ENCODE measurements around the gene TRPV2.
A peak's percentile ranks its signal among the peaks of the same experiment; 100 is the strongest.

The TRPV2 gene

DNA sequence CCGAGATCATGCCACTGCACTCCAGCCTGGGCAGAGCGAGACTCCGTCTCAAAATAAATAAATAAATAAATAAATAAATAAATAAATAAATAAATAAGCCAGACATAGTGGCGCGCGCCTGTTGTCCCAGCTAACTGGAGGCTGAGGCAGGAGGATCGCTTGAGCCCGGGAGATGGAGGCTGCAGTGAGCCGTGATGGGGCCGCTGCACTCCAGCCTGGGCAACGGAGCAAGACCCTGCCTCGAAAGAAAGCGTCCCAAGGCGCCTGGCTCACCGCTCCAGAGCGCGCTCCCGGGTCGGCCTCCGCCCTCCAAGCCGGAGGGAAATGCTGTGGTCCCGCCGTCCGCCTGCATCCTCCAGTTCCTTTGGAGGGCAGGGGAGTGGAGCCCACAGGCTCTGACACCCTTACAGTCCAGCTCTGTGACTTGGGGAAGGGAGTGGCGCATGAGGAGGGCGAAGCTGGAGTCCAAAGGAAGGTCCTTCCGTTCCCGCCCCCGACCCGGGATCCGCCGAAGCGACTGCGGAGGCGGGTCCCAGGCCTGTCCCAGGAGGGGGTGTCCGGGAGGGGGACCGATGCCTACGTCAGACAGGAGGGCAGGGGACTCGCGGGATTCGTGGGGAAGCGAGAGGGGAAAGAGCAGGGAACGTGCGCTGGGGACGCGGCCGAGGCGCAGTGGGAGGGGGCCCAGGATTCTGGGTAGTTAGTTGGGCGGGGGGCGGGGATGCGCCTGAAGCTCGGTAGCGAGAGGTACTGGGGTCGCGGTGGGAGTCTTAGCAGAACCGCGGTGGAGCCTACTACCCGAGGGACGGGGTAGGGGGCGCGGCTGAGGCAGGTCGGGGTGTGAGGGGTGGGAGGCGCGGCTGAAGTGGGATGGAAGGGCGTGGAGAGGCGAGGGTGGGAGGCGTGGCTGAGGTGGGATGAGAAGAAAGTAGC, 8.4 kb upstream of the TRPV2 start:
- DNase-seq (ENCODE audit: low spot score), result no peak

DNA sequence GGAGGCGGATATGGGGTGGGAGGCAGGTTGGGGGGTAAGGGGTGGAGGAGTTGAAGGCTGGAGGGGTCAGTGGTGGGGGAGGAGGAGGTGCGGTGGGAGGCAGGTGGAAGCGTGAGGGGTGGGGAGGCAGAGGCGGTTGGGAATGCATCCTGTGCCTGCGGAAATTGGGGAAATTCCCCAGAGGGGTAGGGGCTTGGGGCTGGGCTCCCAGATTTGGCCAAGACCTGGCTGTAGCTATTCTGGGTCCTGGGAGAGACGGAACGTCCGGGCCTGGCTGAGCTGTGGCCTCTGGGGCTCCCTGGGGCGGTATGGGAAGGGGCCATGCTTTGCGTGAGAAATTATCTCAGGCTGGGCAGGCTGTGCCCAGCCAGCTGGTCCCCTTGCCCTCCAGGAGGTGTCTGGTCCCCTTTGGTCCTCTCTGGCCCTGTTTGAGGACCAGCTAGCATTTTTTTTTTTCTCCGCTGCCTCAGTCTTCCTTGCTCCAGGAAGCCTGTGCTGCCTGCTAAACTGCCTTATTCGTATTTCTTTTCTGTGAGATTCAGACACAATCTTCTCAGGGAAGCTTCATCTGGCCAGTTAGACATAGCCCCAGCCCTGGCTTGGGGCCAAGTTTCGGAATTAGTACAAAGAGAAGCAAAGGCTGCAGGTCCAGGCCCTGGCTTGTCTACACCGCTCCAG, 7.3 kb upstream of the TRPV2 start:
- no peak for DNase-seq (ENCODE audit: low spot score)

DNA sequence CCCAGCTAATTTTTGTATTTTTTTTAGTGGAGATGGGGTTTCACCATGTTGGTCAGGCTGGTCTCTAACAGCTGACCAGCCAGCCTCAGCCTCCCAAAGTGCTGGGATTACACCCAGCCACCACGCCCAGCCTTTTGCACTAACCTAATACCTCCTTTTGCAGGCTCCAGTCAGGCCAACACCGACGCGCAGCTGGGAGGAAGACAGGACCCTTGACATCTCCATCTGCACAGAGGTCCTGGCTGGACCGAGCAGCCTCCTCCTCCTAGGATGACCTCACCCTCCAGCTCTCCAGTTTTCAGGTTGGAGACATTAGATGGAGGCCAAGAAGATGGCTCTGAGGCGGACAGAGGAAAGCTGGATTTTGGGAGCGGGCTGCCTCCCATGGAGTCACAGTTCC, 2.0 kb downstream of the TRPV2 start:
- DNase-seq (ENCODE audit: low spot score), result no peak

DNA sequence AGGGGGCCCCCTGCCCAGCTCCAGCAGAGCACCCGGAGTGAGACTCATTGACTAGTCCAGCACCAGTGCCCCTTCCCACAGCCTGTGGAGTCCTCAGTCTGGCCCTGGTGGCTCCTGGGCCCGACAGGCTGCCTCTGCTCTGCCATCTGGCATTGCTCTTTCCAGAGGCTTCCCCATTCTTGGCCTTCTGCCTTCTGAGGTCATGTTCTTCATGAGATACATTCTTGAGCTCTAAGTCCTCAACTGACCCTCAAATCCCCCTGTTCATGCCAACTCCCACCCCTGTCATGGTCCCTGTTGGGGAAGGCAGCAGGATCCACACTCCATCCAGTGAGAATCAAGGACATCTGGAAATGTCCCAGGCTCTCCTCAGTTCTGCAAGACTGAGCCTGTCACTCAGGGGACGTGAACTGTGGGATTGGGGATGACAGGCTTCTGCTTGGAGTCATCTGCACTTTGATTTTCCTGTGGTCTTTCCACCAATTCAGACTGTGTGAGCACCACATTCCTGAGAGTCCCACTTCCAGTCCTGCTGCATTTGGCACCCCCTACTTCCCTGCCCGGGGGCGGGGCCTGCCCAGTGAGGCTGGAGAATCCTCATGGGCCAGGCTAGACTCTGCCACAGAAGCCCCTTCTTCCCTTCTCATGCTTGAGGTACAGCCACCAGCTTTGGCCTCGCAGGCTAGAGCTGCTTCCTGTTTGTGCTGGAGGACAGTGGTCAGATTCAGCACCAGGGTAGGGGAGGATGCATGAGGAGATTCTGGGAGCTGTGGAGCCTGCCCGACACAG, 2.7 kb downstream of the TRPV2 start:
- DNase-seq (ENCODE audit: low spot score), result no peak

DNA sequence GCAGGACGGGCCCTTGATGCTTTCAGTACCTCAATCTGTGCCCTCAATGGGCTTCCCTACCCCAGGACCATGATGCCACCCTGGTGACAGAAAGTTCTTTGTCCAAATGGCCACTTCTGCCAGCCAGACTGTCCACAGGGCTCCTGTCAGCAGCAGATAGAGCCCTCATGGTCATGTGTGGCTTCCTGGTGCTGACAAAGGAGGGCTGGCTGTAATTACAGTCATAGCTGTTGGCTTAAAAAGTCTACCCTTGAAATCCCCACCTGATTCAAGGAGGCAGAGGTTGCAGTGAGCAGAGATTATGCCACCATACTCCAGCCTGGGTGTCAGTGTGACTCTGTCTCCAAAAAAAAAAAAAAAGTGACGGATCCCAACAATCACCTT, 3.3 kb downstream of the TRPV2 start:
- no peak for DNase-seq (ENCODE audit: low spot score)

DNA sequence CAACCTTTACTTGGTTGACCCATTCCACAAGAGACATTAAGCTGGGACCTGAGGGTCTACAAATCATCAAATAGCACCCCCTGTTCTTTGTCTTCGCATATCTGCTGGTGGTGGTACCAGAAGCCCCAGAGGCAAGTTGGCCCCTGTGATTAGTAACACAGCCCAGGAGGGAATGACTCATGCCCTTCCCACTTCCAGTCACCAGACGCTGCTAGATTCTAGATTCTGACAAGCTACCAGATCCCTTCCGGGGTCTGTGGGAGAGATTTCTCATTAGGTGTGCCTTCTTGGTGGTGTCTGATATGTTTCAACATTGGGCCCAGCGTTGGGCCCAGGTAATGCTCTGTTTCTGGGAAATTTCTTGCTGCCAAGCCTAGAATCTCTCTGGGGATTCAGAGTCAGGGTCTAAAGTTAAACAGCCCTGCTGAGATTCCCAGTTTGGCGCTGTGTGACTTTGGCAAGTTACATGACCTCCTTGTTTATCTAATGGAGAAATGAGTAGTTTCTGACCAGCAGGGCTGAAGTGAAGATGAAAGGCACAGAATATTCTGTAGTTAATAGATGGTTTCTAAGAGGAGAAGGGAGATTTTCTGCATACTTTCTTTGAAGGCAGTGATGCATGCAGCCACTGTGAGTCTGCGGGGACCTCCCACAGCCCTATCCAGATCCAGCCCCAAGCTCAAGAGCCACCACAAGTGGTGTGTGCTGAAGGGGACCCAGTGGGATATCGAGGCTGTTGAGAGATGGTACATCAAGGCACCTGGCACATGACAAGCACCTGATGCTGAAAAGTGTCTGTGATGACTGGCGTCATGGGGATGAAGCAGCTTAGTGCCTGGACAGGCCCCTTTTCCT, 3.9 kb downstream of the TRPV2 start:
- peak; percentile 51 for DNase-seq (ENCODE audit: low spot score)

DNA sequence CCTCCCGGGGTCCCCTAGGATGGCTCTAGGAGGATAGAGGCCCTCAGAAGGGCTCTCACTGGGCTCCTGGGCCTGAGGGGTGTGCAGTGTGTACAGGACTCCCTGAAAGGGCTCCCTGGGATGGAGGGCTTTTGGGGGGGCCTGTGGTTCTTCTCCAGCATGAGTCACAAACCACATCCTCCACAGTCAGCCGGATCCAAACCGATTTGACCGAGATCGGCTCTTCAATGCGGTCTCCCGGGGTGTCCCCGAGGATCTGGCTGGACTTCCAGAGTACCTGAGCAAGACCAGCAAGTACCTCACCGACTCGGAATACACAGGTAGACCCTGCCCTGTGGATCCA, 4.5 kb downstream of the TRPV2 start:
- DNase-seq (ENCODE audit: low spot score), result peak; percentile 41

DNA sequence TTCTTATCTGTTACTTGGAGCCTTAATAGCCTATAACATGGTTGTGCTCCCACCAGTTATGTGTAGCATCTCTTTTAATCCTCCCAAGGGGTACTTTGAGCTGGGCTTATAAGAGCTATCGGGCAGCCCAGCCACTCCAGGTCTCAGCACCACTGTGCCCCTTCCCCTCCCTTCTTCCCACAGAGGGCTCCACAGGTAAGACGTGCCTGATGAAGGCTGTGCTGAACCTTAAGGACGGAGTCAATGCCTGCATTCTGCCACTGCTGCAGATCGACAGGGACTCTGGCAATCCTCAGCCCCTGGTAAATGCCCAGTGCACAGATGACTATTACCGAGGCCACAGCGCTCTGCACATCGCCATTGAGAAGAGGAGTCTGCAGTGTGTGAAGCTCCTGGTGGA, 7.0 kb downstream of the TRPV2 start:
- no peak for DNase-seq (ENCODE audit: low spot score)

DNA sequence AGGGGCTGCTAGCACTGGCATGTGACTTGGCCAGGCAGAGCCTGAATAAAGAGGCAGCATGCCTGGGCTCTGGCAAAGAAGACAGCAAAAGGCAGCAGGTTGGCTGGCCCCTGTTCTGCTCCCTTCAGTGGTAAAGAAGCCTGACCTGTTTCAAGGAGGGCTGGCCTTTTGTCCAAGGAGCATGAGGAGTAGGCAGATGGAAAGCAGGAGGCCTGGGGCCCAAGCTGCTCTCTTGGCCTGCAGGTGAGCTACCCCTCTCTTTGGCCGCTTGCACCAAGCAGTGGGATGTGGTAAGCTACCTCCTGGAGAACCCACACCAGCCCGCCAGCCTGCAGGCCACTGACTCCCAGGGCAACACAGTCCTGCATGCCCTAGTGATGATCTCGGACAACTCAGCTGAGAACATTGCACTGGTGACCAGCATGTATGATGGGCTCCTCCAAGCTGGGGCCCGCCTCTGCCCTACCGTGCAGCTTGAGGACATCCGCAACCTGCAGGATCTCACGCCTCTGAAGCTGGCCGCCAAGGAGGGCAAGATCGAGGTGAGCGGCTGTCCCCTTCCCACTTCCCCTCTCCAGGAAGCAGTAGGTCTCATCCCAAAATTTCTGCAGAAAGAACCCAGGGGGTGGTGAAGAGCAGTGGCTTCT, 8.0 kb downstream of the TRPV2 start:
- no peak for DNase-seq (ENCODE audit: low spot score)

DNA sequence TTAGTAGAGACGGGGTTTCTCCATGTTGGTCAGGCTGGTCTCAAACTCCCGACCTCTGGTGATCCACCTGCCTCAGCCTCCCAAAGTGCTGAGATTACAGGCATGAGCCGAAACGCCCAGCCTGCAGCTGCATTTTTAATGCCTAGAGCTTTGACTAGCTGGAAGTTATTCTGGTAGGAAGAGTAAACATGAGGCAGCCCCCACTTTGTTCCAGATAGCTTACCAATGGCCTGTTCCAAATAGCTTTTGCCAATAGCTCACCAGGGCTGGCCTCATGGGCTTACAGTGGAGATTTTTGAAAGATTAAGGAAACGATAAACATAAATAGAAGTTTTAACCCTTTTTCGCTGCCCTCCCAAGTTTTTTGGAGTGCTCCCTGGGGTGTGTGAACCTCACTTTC, 9.8 kb downstream of the TRPV2 start:
- DNase-seq (ENCODE audit: low spot score), result no peak

DNA sequence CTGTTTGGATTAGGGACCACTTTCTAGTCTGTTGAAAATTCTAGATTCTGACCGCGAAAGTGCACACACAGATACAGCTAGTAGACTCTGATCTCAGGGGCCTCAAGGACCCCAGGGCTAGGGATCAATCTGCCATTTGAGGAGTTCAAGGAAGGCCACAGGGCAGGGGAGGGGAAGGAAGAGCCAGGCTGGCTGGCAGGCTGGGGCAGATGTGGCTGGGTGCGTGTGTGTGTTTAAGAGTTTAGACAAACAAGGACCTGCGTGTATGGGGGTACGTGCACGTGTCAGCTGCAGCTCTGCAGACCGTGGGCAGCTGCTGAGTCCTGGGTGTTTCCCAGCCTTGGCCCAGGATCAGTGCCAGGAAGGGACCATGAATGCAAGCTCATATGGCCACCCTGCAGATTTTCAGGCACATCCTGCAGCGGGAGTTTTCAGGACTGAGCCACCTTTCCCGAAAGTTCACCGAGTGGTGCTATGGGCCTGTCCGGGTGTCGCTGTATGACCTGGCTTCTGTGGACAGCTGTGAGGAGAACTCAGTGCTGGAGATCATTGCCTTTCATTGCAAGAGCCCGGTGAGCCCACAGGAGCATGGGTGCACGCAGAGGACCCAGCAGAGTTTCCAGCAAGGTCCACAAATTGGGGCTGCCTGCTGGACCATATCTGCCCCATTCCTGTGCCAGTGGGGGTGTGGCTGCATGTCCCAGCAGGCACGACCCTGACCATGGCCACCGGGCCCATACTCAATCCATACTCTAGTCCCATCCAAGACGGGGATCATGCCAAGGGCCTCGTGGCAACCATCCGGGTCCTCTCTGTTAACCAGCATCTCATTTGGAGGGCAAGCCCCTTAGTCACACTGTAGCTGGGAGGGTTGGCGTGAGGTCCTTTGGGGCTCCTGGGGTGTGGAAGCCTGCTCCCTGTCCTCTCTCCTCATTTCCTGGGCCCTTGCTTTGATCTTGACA, 10.6 kb downstream of the TRPV2 start:
- DNase-seq (ENCODE audit: low spot score), result no peak

DNA sequence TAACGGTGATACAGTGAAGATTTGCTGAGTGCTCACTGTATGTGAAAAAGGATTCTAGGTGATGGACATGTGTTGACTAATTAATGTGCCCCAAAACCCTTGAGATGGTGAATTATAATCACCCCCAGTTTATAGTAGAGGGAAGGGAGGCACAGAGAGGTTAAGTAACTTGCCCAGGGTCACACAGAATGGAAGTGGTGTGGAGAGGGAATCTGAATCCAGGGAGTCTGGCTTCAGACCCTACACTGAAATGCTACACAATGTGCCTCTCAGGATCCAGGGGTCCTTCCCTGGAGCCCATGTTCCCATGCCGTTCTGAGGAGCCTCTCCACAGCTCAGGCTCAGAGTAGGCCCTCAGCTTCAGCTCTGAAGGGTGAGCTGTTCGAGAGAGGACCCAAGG, 11.6 kb downstream of the TRPV2 start:
- DNase-seq (ENCODE audit: low spot score), result no peak

DNA sequence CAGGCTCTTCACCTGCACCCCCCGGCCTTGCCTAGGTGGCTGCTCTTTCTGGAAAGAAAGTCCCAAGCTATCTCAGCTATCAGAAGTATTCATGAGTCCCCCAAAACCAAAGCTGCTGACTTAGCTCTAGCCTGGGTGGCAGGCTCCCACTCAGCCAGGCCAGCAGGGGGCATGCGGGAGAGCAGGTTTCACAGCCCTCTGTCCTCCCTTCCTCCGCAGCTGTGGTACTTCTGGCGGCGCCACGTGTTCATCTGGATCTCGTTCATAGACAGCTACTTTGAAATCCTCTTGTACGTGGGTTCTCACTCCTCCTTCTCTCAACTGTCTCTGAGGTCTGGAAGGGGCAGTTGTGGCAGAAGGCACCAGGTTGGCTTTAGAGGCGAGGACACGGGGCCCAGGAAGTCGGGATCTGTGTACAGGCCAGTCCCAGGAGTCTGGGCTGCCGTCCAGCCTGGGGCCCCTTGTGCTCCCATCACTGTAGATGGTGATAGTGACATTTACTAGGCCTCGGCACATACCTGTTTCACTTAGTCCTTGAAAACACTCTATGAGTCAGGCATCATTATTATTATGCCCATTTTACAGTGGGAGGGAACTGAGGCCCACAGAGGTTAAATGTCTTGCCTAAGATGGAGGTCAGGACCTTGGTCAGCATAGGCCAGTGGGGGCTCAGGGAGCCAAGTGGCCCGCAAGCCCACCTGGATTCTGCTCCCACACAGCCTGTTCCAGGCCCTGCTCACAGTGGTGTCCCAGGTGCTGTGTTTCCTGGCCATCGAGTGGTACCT, 12.9 kb downstream of the TRPV2 start:
- no peak for DNase-seq (ENCODE audit: low spot score)

DNA sequence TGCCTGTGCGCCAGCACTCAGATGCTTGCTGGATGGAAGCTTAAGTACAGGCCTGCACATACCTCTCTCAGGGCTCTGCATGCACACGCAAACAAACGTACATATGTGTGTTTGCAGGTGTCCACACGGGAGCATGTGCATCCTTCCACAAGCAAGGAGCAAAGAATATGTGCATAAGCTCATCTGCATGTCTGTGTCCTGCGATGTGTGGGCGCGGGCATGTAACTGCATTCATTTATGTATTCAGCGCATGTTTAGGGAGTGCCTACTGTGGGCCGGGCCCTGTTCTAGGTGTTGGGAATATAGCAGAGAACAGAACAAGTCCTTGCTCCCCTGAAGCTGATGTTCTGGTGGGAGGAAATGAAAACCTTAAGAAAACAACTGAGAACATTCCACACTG, 13.7 kb downstream of the TRPV2 start:
- DNase-seq (ENCODE audit: low spot score), result no peak

DNA sequence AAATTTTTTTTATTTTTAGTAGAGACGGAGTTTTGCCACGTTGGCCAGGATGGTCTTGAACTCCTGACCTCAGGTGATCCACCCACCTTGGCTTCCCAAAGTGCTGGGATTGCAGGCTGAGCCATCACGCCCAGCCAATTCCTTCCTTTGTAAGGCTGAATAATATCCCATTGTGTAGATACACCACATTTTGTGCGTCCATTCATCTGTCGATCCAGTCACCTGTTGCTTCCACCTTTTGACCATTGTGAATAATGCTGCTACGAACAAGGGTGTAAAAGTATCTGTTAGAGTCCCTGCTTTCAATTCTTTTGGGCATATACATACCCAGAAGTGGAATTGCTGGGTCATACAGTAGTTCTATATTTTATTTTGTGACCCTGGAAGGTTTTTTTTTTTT, 15.3 kb downstream of the TRPV2 start:
- no peak for DNase-seq (ENCODE audit: low spot score)

DNA sequence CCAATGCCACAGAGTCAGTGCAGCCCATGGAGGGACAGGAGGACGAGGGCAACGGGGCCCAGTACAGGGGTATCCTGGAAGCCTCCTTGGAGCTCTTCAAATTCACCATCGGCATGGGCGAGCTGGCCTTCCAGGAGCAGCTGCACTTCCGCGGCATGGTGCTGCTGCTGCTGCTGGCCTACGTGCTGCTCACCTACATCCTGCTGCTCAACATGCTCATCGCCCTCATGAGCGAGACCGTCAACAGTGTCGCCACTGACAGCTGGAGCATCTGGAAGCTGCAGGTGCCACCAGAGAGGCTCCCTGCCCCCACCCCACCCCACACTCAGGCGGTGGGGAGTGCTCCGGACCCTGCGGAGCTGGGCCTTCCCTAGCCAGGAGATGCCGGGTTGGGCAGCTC, 16.6 kb downstream of the TRPV2 start:
- DNase-seq (ENCODE audit: low spot score), result no peak

DNA sequence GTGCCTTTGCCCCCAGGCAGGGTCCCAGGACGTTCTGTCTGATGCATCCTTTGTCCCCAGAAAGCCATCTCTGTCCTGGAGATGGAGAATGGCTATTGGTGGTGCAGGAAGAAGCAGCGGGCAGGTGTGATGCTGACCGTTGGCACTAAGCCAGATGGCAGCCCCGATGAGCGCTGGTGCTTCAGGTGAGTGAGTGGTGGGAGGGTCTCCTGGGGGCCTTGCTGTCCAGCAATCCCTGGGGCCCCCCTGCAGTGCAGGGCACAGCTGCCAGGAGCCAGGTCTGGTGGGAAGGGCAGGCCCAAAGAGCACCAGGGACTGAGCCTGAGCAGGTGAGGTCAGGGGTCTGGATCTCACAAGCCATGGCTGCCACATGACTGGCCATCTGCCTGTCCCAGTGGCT, 18.1 kb downstream of the TRPV2 start:
- no peak for DNase-seq (ENCODE audit: low spot score)

DNA sequence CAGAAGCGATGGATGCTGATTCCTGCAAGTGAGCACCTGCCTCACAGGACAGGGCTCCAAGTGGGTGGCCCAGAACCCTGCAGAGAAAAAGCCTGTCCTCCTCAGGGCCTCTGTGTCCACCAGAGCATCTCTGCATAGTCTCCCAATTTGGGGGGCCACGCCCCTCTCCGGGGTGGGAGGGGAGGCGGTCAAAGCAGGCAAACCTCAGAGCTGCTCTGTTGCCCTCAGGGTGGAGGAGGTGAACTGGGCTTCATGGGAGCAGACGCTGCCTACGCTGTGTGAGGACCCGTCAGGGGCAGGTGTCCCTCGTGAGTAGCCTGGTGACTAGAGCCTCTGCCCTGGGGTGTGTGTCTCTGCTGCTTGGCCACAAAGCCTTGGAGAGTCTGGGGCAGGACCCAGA, 19.3 kb downstream of the TRPV2 start:
- DNase-seq (ENCODE audit: low spot score), result no peak
